Muscle layer of duodenum (tissue), 2 donors: Measurements from ENCODE around the gene OXCT1.
"Not testable (repeated sequence)": the region's sequence is repeated elsewhere in the genome, so short reads cannot be mapped to it uniquely, and the experiment has no call there.

ENCODE experiments used
- H3K27ac ChIP-seq: one replicate; pipeline ENCODE4 v1.7.0; 2013; ENCODE audit warnings: mild to moderate bottlenecking, low read length
- H3K27me3 ChIP-seq: one replicate; pipeline ENCODE4 v1.7.0; 2013; ENCODE audit warnings: low read depth, mild to moderate bottlenecking, control low read depth, low read length
- H3K36me3 ChIP-seq, 2 donors: one replicate each; pipeline ENCODE4 v1.7.0; 2013; ENCODE audit warnings: low read length in 2 of 2, control low read depth in 1 of 2, mild to moderate bottlenecking in 1 of 2; ENCODE audit not compliant: insufficient read depth in 2 of 2, control insufficient read depth in 1 of 2
- H3K4me1 ChIP-seq, 2 donors: one replicate each; pipeline ENCODE4 v1.7.0; 2013; ENCODE audit warnings: low read length in 2 of 2, mild to moderate bottlenecking in 2 of 2, control low read depth in 1 of 2, moderate library complexity in 1 of 2; ENCODE audit not compliant: insufficient read depth in 2 of 2, control insufficient read depth in 1 of 2
- H3K4me3 ChIP-seq, 2 donors: one replicate each; pipeline ENCODE4 v1.7.0; 2013; ENCODE audit warnings: low read length in 2 of 2, low read depth in 1 of 2, mild to moderate bottlenecking in 1 of 2
- H3K9me3 ChIP-seq, 2 donors: one replicate each; pipeline ENCODE4 v1.7.0; 2013; ENCODE audit warnings: low read length in 2 of 2, control low read depth in 1 of 2, mild to moderate bottlenecking in 1 of 2; ENCODE audit not compliant: control insufficient read depth in 1 of 2
- donor health status: healthy.

Gene OXCT1

GRCh38 chr5:41747708-41748107 is 122.5 kb downstream of the OXCT1 start:
- Histone ChIP-seq H3K4me3 (no peak overlapping the region), H3K4me1 (no peaks in the 10 kb centered on the region), H3K27me3 (no peaks in the 10 kb centered on the region), H3K36me3 (peaks cover 6 to 14% of the 10 kb centered on the region in 2 donors), H3K9me3 (no peaks in the 10 kb centered on the region), H3K27ac (no peak overlapping the region)

- H3K36me3 ChIP-seq: peaks cover 6 to 14% of the 10 kb centered on the region in 2 donors
- no peaks in the 10 kb centered on the region for H3K27me3 ChIP-seq
- no peaks in the 10 kb centered on the region for H3K9me3 ChIP-seq
- no peak overlapping the region for H3K4me3 ChIP-seq
- H3K27ac ChIP-seq: no peak overlapping the region
- no peaks in the 10 kb centered on the region for H3K4me1 ChIP-seq
Observed at GRCh38 chr5:41747301-41747700, 122.9 kb downstream of the OXCT1 start.

GRCh38 chr5:41742608-41743007 is 127.6 kb downstream of the OXCT1 start:
- H3K27me3 ChIP-seq, H3K9me3 ChIP-seq, H3K4me1 ChIP-seq, H3K27ac ChIP-seq, H3K4me3 ChIP-seq: not testable (repeated sequence)
- peaks cover 6 to 16% of the 10 kb centered on the region in 2 donors for H3K36me3 ChIP-seq

- no peaks in the 10 kb centered on the region for H3K4me1 ChIP-seq
- H3K4me3 ChIP-seq: no peak overlapping the region
- H3K9me3 ChIP-seq: no peaks in the 10 kb centered on the region
- H3K27ac ChIP-seq: no peak overlapping the region
- H3K27me3 ChIP-seq: no peaks in the 10 kb centered on the region
- H3K36me3 ChIP-seq: peaks cover 7 to 40% of the 10 kb centered on the region in 2 donors
Observed at GRCh38 chr5:41738710-41739354, 131.4 kb downstream of the OXCT1 start.

GRCh38 chr5:41736641-41737040 is 133.6 kb downstream of the OXCT1 start:
- Histone ChIP-seq H3K27ac (no peak overlapping the region), H3K9me3 (no peaks in the 10 kb centered on the region), H3K36me3 (peaks cover 7 to 40% of the 10 kb centered on the region in 2 donors), H3K4me3 (no peak overlapping the region), H3K4me1 (no peaks in the 10 kb centered on the region), H3K27me3 (no peaks in the 10 kb centered on the region)

- no peaks in the 10 kb centered on the region for H3K9me3 ChIP-seq
- no peaks in the 10 kb centered on the region for H3K4me1 ChIP-seq
- H3K27ac ChIP-seq: no peak overlapping the region
- no peaks in the 10 kb centered on the region for H3K27me3 ChIP-seq
- peaks cover 7 to 45% of the 10 kb centered on the region in 2 donors for H3K36me3 ChIP-seq
- H3K4me3 ChIP-seq: no peak overlapping the region
Observed at GRCh38 chr5:41735213-41735612, 135.0 kb downstream of the OXCT1 start.

GRCh38 chr5:41729381-41729780 is 140.8 kb downstream of the OXCT1 start:
- not testable (repeated sequence) for H3K4me1 ChIP-seq, H3K27ac ChIP-seq, H3K9me3 ChIP-seq, H3K4me3 ChIP-seq, H3K27me3 ChIP-seq
- H3K36me3 ChIP-seq: peaks cover 0 to 16% of the 10 kb centered on the region in 2 donors

GRCh38 chr5:41728281-41728680 is 141.9 kb downstream of the OXCT1 start:
- H3K36me3 ChIP-seq: peaks cover 0 to 16% of the 10 kb centered on the region in 2 donors
- no peak overlapping the region for H3K4me3 ChIP-seq
- H3K27ac ChIP-seq: no peak overlapping the region
- H3K27me3 ChIP-seq: no peaks in the 10 kb centered on the region
- no peaks in the 10 kb centered on the region for H3K4me1 ChIP-seq
- H3K9me3 ChIP-seq: no peaks in the 10 kb centered on the region

- Histone ChIP-seq H3K4me1 (no peaks in the 10 kb centered on the region), H3K27me3 (no peaks in the 10 kb centered on the region), H3K4me3 (no peak overlapping the region), H3K36me3 (no peaks in the 10 kb centered on the region), H3K27ac (no peak overlapping the region), H3K9me3 (no peaks in the 10 kb centered on the region)
Observed at GRCh38 chr5:41722359-41722950, 147.8 kb downstream of the OXCT1 start.

GRCh38 chr5:41721516-41721915 is 148.7 kb downstream of the OXCT1 start:
- H3K27me3 ChIP-seq: no peaks in the 10 kb centered on the region
- H3K36me3 ChIP-seq: no peaks in the 10 kb centered on the region
- no peak overlapping the region for H3K4me3 ChIP-seq
- no peaks in the 10 kb centered on the region for H3K9me3 ChIP-seq
- no peaks in the 10 kb centered on the region for H3K4me1 ChIP-seq
- no peak overlapping the region for H3K27ac ChIP-seq

GRCh38 chr5:41716382-41716781 is 153.8 kb downstream of the OXCT1 start:
- no peak overlapping the region for H3K4me3 ChIP-seq
- H3K36me3 ChIP-seq: no peaks in the 10 kb centered on the region
- H3K27ac ChIP-seq: no peak overlapping the region
- H3K9me3 ChIP-seq: no peaks in the 10 kb centered on the region
- no peaks in the 10 kb centered on the region for H3K27me3 ChIP-seq
- no peaks in the 10 kb centered on the region for H3K4me1 ChIP-seq

GRCh38 chr5:41714446-41714845 is 155.8 kb downstream of the OXCT1 start:
- not testable (repeated sequence) for H3K4me1 ChIP-seq, H3K27me3 ChIP-seq, H3K9me3 ChIP-seq, H3K36me3 ChIP-seq, H3K4me3 ChIP-seq, H3K27ac ChIP-seq
